ENCODE results near the gene COG5. TPM values are rescaled to one million over a fixed set of nuclear protein-coding genes. Genes with fewer than 3 reads are reported as not detected.

COG5 gene
- total RNA-seq, 1 donor from 2014 or later = 29.5 TPM

- DNase-seq = no peak
- no peaks in the 10 kb centered on the region for H3K27me3 Mint-ChIP-seq (ENCODE audit: unreplicated experiment)
- H3K9me3 Mint-ChIP-seq (ENCODE audit: unreplicated experiment) = no peaks in the 10 kb centered on the region
- peak overlapping the region; percentile 69 for H3K27ac Mint-ChIP-seq (ENCODE audit: unreplicated experiment)
- no peaks in the 10 kb centered on the region for H3K36me3 Mint-ChIP-seq (ENCODE audit: unreplicated experiment)
- TF ChIP-seq, protein P1, sequence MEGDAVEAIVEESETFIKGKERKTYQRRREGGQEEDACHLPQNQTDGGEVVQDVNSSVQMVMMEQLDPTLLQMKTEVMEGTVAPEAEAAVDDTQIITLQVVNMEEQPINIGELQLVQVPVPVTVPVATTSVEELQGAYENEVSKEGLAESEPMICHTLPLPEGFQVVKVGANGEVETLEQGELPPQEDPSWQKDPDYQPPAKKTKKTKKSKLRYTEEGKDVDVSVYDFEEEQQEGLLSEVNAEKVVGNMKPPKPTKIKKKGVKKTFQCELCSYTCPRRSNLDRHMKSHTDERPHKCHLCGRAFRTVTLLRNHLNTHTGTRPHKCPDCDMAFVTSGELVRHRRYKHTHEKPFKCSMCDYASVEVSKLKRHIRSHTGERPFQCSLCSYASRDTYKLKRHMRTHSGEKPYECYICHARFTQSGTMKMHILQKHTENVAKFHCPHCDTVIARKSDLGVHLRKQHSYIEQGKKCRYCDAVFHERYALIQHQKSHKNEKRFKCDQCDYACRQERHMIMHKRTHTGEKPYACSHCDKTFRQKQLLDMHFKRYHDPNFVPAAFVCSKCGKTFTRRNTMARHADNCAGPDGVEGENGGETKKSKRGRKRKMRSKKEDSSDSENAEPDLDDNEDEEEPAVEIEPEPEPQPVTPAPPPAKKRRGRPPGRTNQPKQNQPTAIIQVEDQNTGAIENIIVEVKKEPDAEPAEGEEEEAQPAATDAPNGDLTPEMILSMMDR (IDR thresholded peaks at IDR 0.05; ENCODE audit: partially characterized antibody, unreplicated experiment) = no peak
- H3K4me1 Mint-ChIP-seq (ENCODE audit: low read depth, unreplicated experiment) = peaks cover 17% of the 10 kb centered on the region
- no peak overlapping the region for H3K4me3 Mint-ChIP-seq (ENCODE audit: unreplicated experiment)
These were observed 41.6 kb upstream of the COG5 start for GRCh38 chr7:107605218-107605815.

DNA sequence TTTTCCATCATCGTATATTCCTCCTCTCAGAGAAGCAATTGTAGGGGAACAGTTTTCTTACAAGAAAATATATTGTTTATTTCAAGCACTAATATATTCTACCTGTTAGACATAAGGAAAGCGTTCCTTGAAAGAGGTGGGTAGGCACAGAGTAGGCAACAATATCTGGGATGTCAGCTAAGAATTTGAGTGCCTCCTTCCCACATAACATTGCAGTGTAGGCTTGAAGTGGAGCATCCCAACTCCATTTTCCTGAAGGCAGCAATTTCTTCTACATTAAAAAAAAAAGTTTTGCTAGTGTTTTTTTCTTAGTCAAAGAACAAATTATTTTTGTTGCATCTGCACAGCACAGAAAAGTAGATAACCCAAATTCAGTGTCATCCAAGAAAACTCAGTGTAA, 37.1 kb upstream of the COG5 start:
- no peak for DNase-seq
- Mint-ChIP-seq H3K9me3 (ENCODE audit: unreplicated experiment) (no peaks in the 10 kb centered on the region), H3K4me3 (ENCODE audit: unreplicated experiment) (no peak overlapping the region), H3K4me1 (ENCODE audit: low read depth, unreplicated experiment) (peaks cover 12% of the 10 kb centered on the region), H3K36me3 (ENCODE audit: unreplicated experiment) (no peaks in the 10 kb centered on the region), H3K27ac (ENCODE audit: unreplicated experiment) (no peak overlapping the region), H3K27me3 (ENCODE audit: unreplicated experiment) (no peaks in the 10 kb centered on the region)
- TF ChIP-seq, protein P1 (IDR thresholded peaks at IDR 0.05; ENCODE audit: partially characterized antibody, unreplicated experiment) = no peak

DNA sequence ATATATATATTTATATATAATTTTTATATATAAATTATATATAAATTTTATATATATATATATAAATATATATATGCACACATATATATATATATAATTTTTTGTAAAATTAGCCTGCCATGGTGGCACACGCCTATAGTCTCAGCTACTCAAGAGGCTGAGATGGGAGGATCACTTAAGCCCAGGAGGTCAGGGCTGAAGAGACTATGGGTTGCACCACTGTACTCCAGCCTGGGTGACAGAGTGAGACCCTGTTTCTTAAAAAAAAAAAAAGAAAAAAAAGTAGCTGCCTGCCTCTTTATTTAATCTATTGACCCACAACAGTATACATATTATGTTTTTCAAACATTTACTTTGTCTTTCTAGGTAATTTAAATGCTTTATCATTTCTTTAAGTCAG, 35.5 kb upstream of the COG5 start:
- H3K4me3 Mint-ChIP-seq (ENCODE audit: unreplicated experiment) = no peak overlapping the region
- TF ChIP-seq, protein P1 (IDR thresholded peaks at IDR 0.05; ENCODE audit: partially characterized antibody, unreplicated experiment) = no peak
- no peak for DNase-seq

DNA sequence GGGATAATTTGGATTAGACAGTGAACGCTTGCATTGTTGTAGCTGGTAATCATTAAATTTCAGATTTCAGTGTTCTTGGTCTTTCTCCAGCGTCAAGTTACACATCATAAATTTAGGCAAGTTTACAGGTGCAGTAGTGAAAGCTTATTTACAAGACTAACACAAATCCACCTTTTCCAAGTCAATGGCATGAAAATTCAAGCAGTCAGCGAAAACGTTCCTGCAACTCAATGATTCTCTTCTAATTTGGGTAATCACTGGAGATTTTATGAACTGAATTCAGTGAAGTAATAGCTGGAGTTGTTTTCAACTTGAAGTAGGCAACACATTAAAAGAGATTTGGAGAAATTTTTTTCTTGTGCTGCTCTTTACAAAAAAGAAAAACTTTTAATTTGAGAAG, 34.2 kb upstream of the COG5 start:
- DNase-seq = no peak
- Mint-ChIP-seq H3K4me3 (ENCODE audit: unreplicated experiment) (no peak overlapping the region), H3K27me3 (ENCODE audit: unreplicated experiment) (no peaks in the 10 kb centered on the region), H3K27ac (ENCODE audit: unreplicated experiment) (no peak overlapping the region), H3K9me3 (ENCODE audit: unreplicated experiment) (no peaks in the 10 kb centered on the region), H3K36me3 (ENCODE audit: unreplicated experiment) (no peaks in the 10 kb centered on the region), H3K4me1 (ENCODE audit: low read depth, unreplicated experiment) (no peaks in the 10 kb centered on the region)
- TF ChIP-seq, protein P1 (IDR thresholded peaks at IDR 0.05; ENCODE audit: partially characterized antibody, unreplicated experiment) = no peak

More for the DNA sequence above, 35.5 kb upstream of the COG5 start:
- Mint-ChIP-seq H3K27me3 (ENCODE audit: unreplicated experiment) (no peaks in the 10 kb centered on the region), H3K4me1 (ENCODE audit: low read depth, unreplicated experiment) (peaks cover 2% of the 10 kb centered on the region), H3K36me3 (ENCODE audit: unreplicated experiment) (no peaks in the 10 kb centered on the region), H3K27ac (ENCODE audit: unreplicated experiment) (no peak overlapping the region), H3K9me3 (ENCODE audit: unreplicated experiment) (no peaks in the 10 kb centered on the region)

- Mint-ChIP-seq H3K9me3 (ENCODE audit: unreplicated experiment) (no peaks in the 10 kb centered on the region), H3K27me3 (ENCODE audit: unreplicated experiment) (no peaks in the 10 kb centered on the region), H3K4me3 (ENCODE audit: unreplicated experiment) (no peak overlapping the region), H3K4me1 (ENCODE audit: low read depth, unreplicated experiment) (no peaks in the 10 kb centered on the region), H3K27ac (ENCODE audit: unreplicated experiment) (no peak overlapping the region), H3K36me3 (ENCODE audit: unreplicated experiment) (no peaks in the 10 kb centered on the region)
- no peak for DNase-seq
- TF ChIP-seq, protein P1 (IDR thresholded peaks at IDR 0.05; ENCODE audit: partially characterized antibody, unreplicated experiment) = no peak
These were observed 33.8 kb upstream of the COG5 start for GRCh38 chr7:107597582-107597916.
